Posterior cingulate gyrus (tissue), 11 donors: ENCODE measurements around the gene VMAC.
"Not testable (repeated sequence)": the region's sequence is repeated elsewhere in the genome, so short reads cannot be mapped to it uniquely, and the experiment has no call there.

Experiments used
- DNase-seq, 10 donors: peaks; one replicate each; pipeline versions ENCODE4 v3.0.0 to v3.0.0-alpha.2; 2020 to 2021; ENCODE audit warnings: mixed read lengths in 3 of 10
- intact Hi-C: fragments of 100-400 bp; cut with DNase I; formaldehyde crosslinking; loops from one replicate; pipeline ENCODE4 v1.15.1; 2023

The VMAC gene

GRCh38 chr19:5883157-5883873 is 21.4 kb upstream of the VMAC start:
- intact Hi-C loops, DNase-seq: not testable (repeated sequence)

GRCh38 chr19:5884065-5884811 is 20.4 kb upstream of the VMAC start:
- DNase-seq, intact Hi-C loops: not testable (repeated sequence)

GRCh38 chr19:5889288-5889971 is 15.2 kb upstream of the VMAC start:
- DNase-seq, result no peak
- intact Hi-C loops, result no loop called here

- DNase-seq, result no peak
- intact Hi-C loops, result no loop called here
Observed at GRCh38 chr19:5890099-5890498, 14.6 kb upstream of the VMAC start.

- intact Hi-C loops, result no loop called here
Observed at GRCh38 chr19:5891572-5891937, 13.1 kb upstream of the VMAC start.

GRCh38 chr19:5891938-5892771 is 12.5 kb upstream of the VMAC start:
- intact Hi-C loops, result no loop called here

More at GRCh38 chr19:5891572-5891937, 13.1 kb upstream of the VMAC start:
- no peak for DNase-seq

GRCh38 chr19:5892772-5893275 is 11.8 kb upstream of the VMAC start:
- intact Hi-C loops, result no loop called here
- DNase-seq, result no peak

More at GRCh38 chr19:5891938-5892771, 12.5 kb upstream of the VMAC start:
- DNase-seq, result peak in 4 of 10 donors; percentile 25 to 74 (median 44)

- intact Hi-C loops, result no loop called here
- DNase-seq, result no peak
Observed at GRCh38 chr19:5893296-5893903, 11.3 kb upstream of the VMAC start.

GRCh38 chr19:5893907-5894703 is 10.6 kb upstream of the VMAC start:
- no peak for DNase-seq
- intact Hi-C loops, result no loop called here

- intact Hi-C loops, result no loop called here
- DNase-seq, result no peak
Observed at GRCh38 chr19:5894704-5895349, 9.8 kb upstream of the VMAC start.

- no peak for DNase-seq
- intact Hi-C loops, result no loop called here
Observed at GRCh38 chr19:5895409-5895808, 9.3 kb upstream of the VMAC start.

GRCh38 chr19:5895890-5896289 is 8.8 kb upstream of the VMAC start:
- intact Hi-C loops, result no loop called here
- DNase-seq, result no peak

GRCh38 chr19:5896365-5897076 is 8.2 kb upstream of the VMAC start:
- intact Hi-C loops, result no loop called here

GRCh38 chr19:5897189-5897969 is 7.3 kb upstream of the VMAC start:
- DNase-seq, result no peak
- intact Hi-C loops, result no loop called here

More at GRCh38 chr19:5896365-5897076, 8.2 kb upstream of the VMAC start:
- no peak for DNase-seq

GRCh38 chr19:5899728-5900526 is 4.7 kb upstream of the VMAC start:
- DNase-seq, result no peak
- intact Hi-C loops, result loop anchor here (5.0 kb wide), 2 partner anchors 77 to 108 kb away; partner anchors contain the start of genes DUS3L and RANBP3

GRCh38 chr19:5900976-5901375 is 3.7 kb upstream of the VMAC start:
- no peak for DNase-seq
- intact Hi-C loops, result loop anchor here (5.0 kb wide), 2 partner anchors 76 to 109 kb away; partner anchors contain the start of genes DUS3L and RANBP3
